Measurements from ENCODE around the gene RNASE8. TPM values are rescaled to one million over a fixed set of nuclear protein-coding genes. Genes with fewer than 3 reads are reported as not detected.

RNASE8 gene
- total RNA-seq, 3 donors from 2014 or later (not counting 1 experiment from before 2014, with no cell fraction given): not detected

- no peak overlapping the region for H3K4me3 Mint-ChIP-seq
- no peak overlapping the region for H3K4me3 ChIP-seq (ENCODE audit: low read length)
- no peak overlapping the region for H3K27ac Mint-ChIP-seq
- no peaks in the 10 kb centered on the region for H3K9me3 ChIP-seq (ENCODE audit: control insufficient read depth, insufficient read depth, low read length)
- TF ChIP-seq CTCF (IDR thresholded peaks at IDR 0.05): no peak
- no peak overlapping the region for H3K27ac ChIP-seq (ENCODE audit: low read length)
- no peaks in the 10 kb centered on the region for H3K36me3 Mint-ChIP-seq
- DNase-seq (no peak), ATAC-seq (no peak)
- H3K4me1 Mint-ChIP-seq: peaks cover 11 to 17% of the 10 kb centered on the region in 2 donors
- H3K27me3 Mint-ChIP-seq (ENCODE audit: low read depth in 2 of 2): peaks cover 24% of the 10 kb centered on the region in 2 donors
- H3K27me3 ChIP-seq (ENCODE audit: control insufficient read depth, insufficient read depth, low read length): peaks cover 15% of the 10 kb centered on the region
- H3K4me1 ChIP-seq (ENCODE audit: control insufficient read depth, insufficient read depth, low read length): peaks cover 21% of the 10 kb centered on the region
- H3K36me3 ChIP-seq (ENCODE audit: control insufficient read depth, insufficient read depth, low read length): no peaks in the 10 kb centered on the region
- intact Hi-C loops (cut with micrococcal nuclease): no loop called here
- 93% methylated on average over 9 of the region's 9 CpGs for WGBS (ENCODE audit: insufficient coverage)
- H3K9me3 Mint-ChIP-seq: no peaks in the 10 kb centered on the region
Observed at GRCh38 chr14:21075719-21076437, 18.3 kb downstream of the RNASE8 start.

- TF ChIP-seq CTCF (IDR thresholded peaks at IDR 0.05): no peak
- no peaks in the 10 kb centered on the region for H3K9me3 Mint-ChIP-seq
- H3K9me3 ChIP-seq (ENCODE audit: control insufficient read depth, insufficient read depth, low read length): no peaks in the 10 kb centered on the region
- DNase-seq: no peak
- peaks cover 3% of the 10 kb centered on the region for H3K4me1 ChIP-seq (ENCODE audit: control insufficient read depth, insufficient read depth, low read length)
- H3K27ac Mint-ChIP-seq: no peak overlapping the region
- H3K27me3 Mint-ChIP-seq (ENCODE audit: low read depth in 2 of 2): peaks cover 9 to 12% of the 10 kb centered on the region in 2 donors
- H3K4me3 Mint-ChIP-seq: no peak overlapping the region
- no peak overlapping the region for H3K27ac ChIP-seq (ENCODE audit: low read length)
- intact Hi-C loops (cut with micrococcal nuclease): no loop called here
- H3K27me3 ChIP-seq (ENCODE audit: control insufficient read depth, insufficient read depth, low read length): peaks cover 2% of the 10 kb centered on the region
- no peaks in the 10 kb centered on the region for H3K4me1 Mint-ChIP-seq
- H3K36me3 ChIP-seq (ENCODE audit: control insufficient read depth, insufficient read depth, low read length): no peaks in the 10 kb centered on the region
- H3K36me3 Mint-ChIP-seq: no peaks in the 10 kb centered on the region
- no peak for ATAC-seq
- WGBS (ENCODE audit: insufficient coverage): 42% methylated on average over 2 of the region's 2 CpGs
- H3K4me3 ChIP-seq (ENCODE audit: low read length): no peak overlapping the region
Observed at GRCh38 chr14:21077672-21078071, 20.1 kb downstream of the RNASE8 start.

GRCh38 chr14:21078287-21078686, 20.7 kb downstream of the RNASE8 start:
- H3K4me1 ChIP-seq (ENCODE audit: control insufficient read depth, insufficient read depth, low read length): no peaks in the 10 kb centered on the region
- H3K36me3 Mint-ChIP-seq: no peaks in the 10 kb centered on the region
- H3K9me3 ChIP-seq (ENCODE audit: control insufficient read depth, insufficient read depth, low read length): no peaks in the 10 kb centered on the region
- H3K9me3 Mint-ChIP-seq: no peaks in the 10 kb centered on the region
- WGBS (ENCODE audit: insufficient coverage): 88% methylated on average over 5 of the region's 5 CpGs
- TF ChIP-seq CTCF (IDR thresholded peaks at IDR 0.05): no peak
- no peak overlapping the region for H3K27ac Mint-ChIP-seq
- no peak for DNase-seq
- H3K27ac ChIP-seq (ENCODE audit: low read length): no peak overlapping the region
- H3K4me1 Mint-ChIP-seq: no peaks in the 10 kb centered on the region
- intact Hi-C loops (cut with micrococcal nuclease): no loop called here
- H3K36me3 ChIP-seq (ENCODE audit: control insufficient read depth, insufficient read depth, low read length): no peaks in the 10 kb centered on the region
- ATAC-seq: no peak
- peaks cover 2% of the 10 kb centered on the region for H3K27me3 ChIP-seq (ENCODE audit: control insufficient read depth, insufficient read depth, low read length)
- no peak overlapping the region for H3K4me3 Mint-ChIP-seq
- H3K4me3 ChIP-seq (ENCODE audit: low read length): no peak overlapping the region
- H3K27me3 Mint-ChIP-seq (ENCODE audit: low read depth in 2 of 2): peaks cover 6 to 7% of the 10 kb centered on the region in 2 donors

GRCh38 chr14:21078726-21079125, 21.1 kb downstream of the RNASE8 start:
- intact Hi-C loops (cut with micrococcal nuclease): no loop called here
- no peak for ATAC-seq
- Mint-ChIP-seq H3K27ac (no peak overlapping the region), H3K27me3 (ENCODE audit: low read depth in 2 of 2) (peaks cover 1 to 2% of the 10 kb centered on the region in 2 donors), H3K9me3 (no peaks in the 10 kb centered on the region), H3K4me3 (no peak overlapping the region), H3K4me1 (no peaks in the 10 kb centered on the region), H3K36me3 (no peaks in the 10 kb centered on the region)
- H3K4me1 ChIP-seq (ENCODE audit: control insufficient read depth, insufficient read depth, low read length): no peaks in the 10 kb centered on the region
- H3K36me3 ChIP-seq (ENCODE audit: control insufficient read depth, insufficient read depth, low read length): no peaks in the 10 kb centered on the region
- no peaks in the 10 kb centered on the region for H3K9me3 ChIP-seq (ENCODE audit: control insufficient read depth, insufficient read depth, low read length)
- WGBS (ENCODE audit: insufficient coverage): 90% methylated on average over 8 of the region's 10 CpGs
- DNase-seq: no peak
- no peak for TF ChIP-seq CTCF (IDR thresholded peaks at IDR 0.05)
- peaks cover 2% of the 10 kb centered on the region for H3K27me3 ChIP-seq (ENCODE audit: control insufficient read depth, insufficient read depth, low read length)
- no peak overlapping the region for H3K27ac ChIP-seq (ENCODE audit: low read length)
- H3K4me3 ChIP-seq (ENCODE audit: low read length): no peak overlapping the region

All from natural killer cell (primary cell).